Prostate gland (tissue), 2 donors: ENCODE measurements around the gene G6PC3. TPM values are rescaled to one million over a fixed set of nuclear protein-coding genes. Genes with fewer than 3 reads are reported as not detected.
A peak's percentile ranks its signal among the peaks of the same experiment; 100 is the strongest.

Experiments used
- DNase-seq: peaks from one replicate; pipeline ENCODE4 v3.0.0-alpha.2; 2019; ENCODE audit warnings: low spot score
- H3K27ac ChIP-seq, 2 donors: fragments of 200-600 bp; sonication (generic); 2 replicates each; pipeline ENCODE4 v1.5.1; 2017 to 2019
- H3K27me3 ChIP-seq: fragments of 200-600 bp; sonication (generic); replicated peaks from 2 replicates; pipeline ENCODE4 v1.5.1; 2019; ENCODE audit not compliant: insufficient read depth
- H3K36me3 ChIP-seq, 2 donors: fragments of 200-600 bp; sonication (generic); 1 replicate in 1 of 2; 2 replicates in 1 of 2; pipeline versions ENCODE4 v1.5.1 to v1.8.1; 2017 to 2019
- H3K4me1 ChIP-seq: fragments of 200-600 bp; sonication (generic); replicated peaks from 2 replicates; pipeline ENCODE4 v1.5.1; 2019
- H3K4me3 ChIP-seq, 2 donors: fragments of 200-600 bp; sonication (generic); 2 replicates each; pipeline ENCODE4 v1.5.1; 2017 to 2019
- H3K9me3 ChIP-seq: fragments of 200-600 bp; sonication (generic); 2 replicates; pipeline ENCODE4 v1.5.1; 2017
- CTCF ChIP-seq, 4 experiments: fragments of 200-600 bp in 2 of 4; fragments of 450-650 bp in 2 of 4; sonication (generic) in 2 of 4; IDR thresholded peaks; 1 replicate in 3 of 4; 2 replicates in 1 of 4; pipeline ENCODE4 v1.5.1; 2016 to 2019; ENCODE audit warnings: antibody characterized with exemption in 4 of 4, mild to moderate bottlenecking in 2 of 4, moderate library complexity in 2 of 4
- POLR2A ChIP-seq: fragments of 450-650 bp; IDR thresholded peaks from one replicate; pipeline ENCODE4 v1.6.1; 2016; ENCODE audit warnings: antibody characterized with exemption, mild to moderate bottlenecking
- POLR2AphosphoS5 ChIP-seq: sonication (generic); formaldehyde crosslinking; IDR thresholded peaks from one replicate; pipeline ENCODE4 v1.6.1; 2017; ENCODE audit warnings: antibody characterized with exemption
- WGBS: methylation state at CpG from one replicate; pipeline ENCODE4 v1.1.5; 2018; 5-methylcytosine and 5-hydroxymethylcytosine counted together
- intact Hi-C: fragments of 100-400 bp; cut with DNase I; formaldehyde crosslinking; loops from one replicate; pipeline ENCODE4 v1.14.2; 2022
- total RNA-seq, 2 donors: library from RNA; depleted of rRNA; stranded (reverse); fragments of >200 nt; gene quantifications; one replicate each; pipeline ENCODE4 v1.1.0, GENCODE V29; 2016

The G6PC3 gene
- total RNA-seq, 2 donors from 2014 or later, result 68.9 to 84.8 TPM

GRCh38 chr17:44105941-44106340, 35.4 kb downstream of the G6PC3 start:
- DNase-seq, result no peak
- 56% methylated on average over 3 of the region's 3 CpGs for WGBS
- H3K4me1 ChIP-seq, result peaks cover 17% of the 10 kb centered on the region
- no peak for TF ChIP-seq CTCF (IDR thresholded peaks at IDR 0.05)
- TF ChIP-seq POLR2A, result no peak
- TF ChIP-seq POLR2AphosphoS5, result no peak
- no peak overlapping the region for H3K4me3 ChIP-seq
- H3K27ac ChIP-seq, result no peak overlapping the region
- H3K9me3 ChIP-seq, result no peaks in the 10 kb centered on the region
- H3K27me3 ChIP-seq, result no peaks in the 10 kb centered on the region
- intact Hi-C loops, result no loop called here
- no peaks in the 10 kb centered on the region for H3K36me3 ChIP-seq

- no peak for DNase-seq
- Histone ChIP-seq H3K27ac (no peak overlapping the region), H3K27me3 (no peaks in the 10 kb centered on the region), H3K9me3 (no peaks in the 10 kb centered on the region), H3K4me1 (peaks cover 24% of the 10 kb centered on the region), H3K36me3 (no peaks in the 10 kb centered on the region), H3K4me3 (no peak overlapping the region)
- intact Hi-C loops, result no loop called here
- no peak for TF ChIP-seq CTCF (IDR thresholded peaks at IDR 0.05)
- 96% methylated on average over 4 of the region's 4 CpGs for WGBS
Observed at GRCh38 chr17:44106801-44107200, 36.3 kb downstream of the G6PC3 start.

- no peaks in the 10 kb centered on the region for H3K27me3 ChIP-seq
- H3K4me1 ChIP-seq, result peaks cover 27% of the 10 kb centered on the region
- no peak for TF ChIP-seq CTCF (IDR thresholded peaks at IDR 0.05)
- no peak for TF ChIP-seq POLR2A
- TF ChIP-seq POLR2AphosphoS5, result peak; percentile 60
- no peaks in the 10 kb centered on the region for H3K36me3 ChIP-seq
- WGBS, result 37% methylated on average over 16 of the region's 16 CpGs
- H3K4me3 ChIP-seq, result no peak overlapping the region
- peak overlapping the region; percentile 80 to 83 for H3K27ac ChIP-seq
- intact Hi-C loops, result no loop called here
- peak; percentile 29 for DNase-seq
- no peaks in the 10 kb centered on the region for H3K9me3 ChIP-seq
Observed at GRCh38 chr17:44108440-44109311, 38.1 kb downstream of the G6PC3 start.

- WGBS, result 46% methylated on average over 4 of the region's 4 CpGs
- Histone ChIP-seq H3K4me1 (peaks cover 27% of the 10 kb centered on the region), H3K36me3 (no peaks in the 10 kb centered on the region), H3K4me3 (no peak overlapping the region), H3K27me3 (no peaks in the 10 kb centered on the region), H3K9me3 (no peaks in the 10 kb centered on the region), H3K27ac (peak overlapping the region; percentile 80 to 83)
- DNase-seq, result no peak
- intact Hi-C loops, result no loop called here
- TF ChIP-seq CTCF (IDR thresholded peaks at IDR 0.05) (no peak), POLR2A (no peak), POLR2AphosphoS5 (no peak)
Observed at GRCh38 chr17:44109312-44109630, 38.7 kb downstream of the G6PC3 start.
